Spleen (tissue), 7 donors: ENCODE data around the gene PLA2G5.

Experiments used
- CTCF ChIP-seq, 11 experiments: fragments of 200-600 bp in 7 of 11; fragments of 450-650 bp in 4 of 11; sonication (generic) in 4 of 11; IDR thresholded peaks in 8 of 11; conservative IDR thresholded peaks in 3 of 11; 1 replicate in 7 of 11; 2 replicates in 4 of 11; pipeline versions ENCODE4 v1.4.0 to v1.8.0; 2016 to 2021; ENCODE audit warnings: antibody characterized with exemption in 11 of 11, inconsistent platforms in 4 of 11, mild to moderate bottlenecking in 1 of 11
- POLR2A ChIP-seq, 3 donors: fragments of 450-650 bp; IDR thresholded peaks; one replicate each; pipeline ENCODE4 v1.5.1; 2017; ENCODE audit warnings: antibody characterized with exemption in 3 of 3, mild to moderate bottlenecking in 1 of 3
- POLR2AphosphoS5 ChIP-seq, 3 donors: sonication (generic); formaldehyde crosslinking; IDR thresholded peaks; one replicate each; pipeline ENCODE4 v1.5.1; 2017; ENCODE audit warnings: antibody characterized with exemption in 3 of 3
- donor health status: DM: no; HTN: no; CAD: no; lungs with moderate emphysema.
- donor health status: DM: no; HTN: no; CAD: no.
- donor health status: DM: no; HTN: no; CAD: no.

- TF ChIP-seq CTCF (IDR thresholded peaks at IDR 0.05 in 8 of 11, conservative IDR thresholded peaks at IDR 0.05 in 3 of 11): no peak
- no peak for TF ChIP-seq POLR2AphosphoS5 (IDR thresholded peaks at IDR 0.05)
- no peak for TF ChIP-seq POLR2A (IDR thresholded peaks at IDR 0.05)
Observed at GRCh38 chr1:20058531-20058930, 11.5 kb upstream of the PLA2G5 start.
